Ovary (tissue), 3 donors: Measurements from ENCODE around the gene RSU1.

Source experiments
- CTCF ChIP-seq, 3 donors: fragments of 450-650 bp in 2 of 3; fragments of 200-600 bp in 1 of 3; IDR thresholded peaks; one replicate each; pipeline versions ENCODE4 v1.5.1 to v1.8.0; 2016 to 2022; ENCODE audit warnings: antibody characterized with exemption in 3 of 3, mild to moderate bottlenecking in 1 of 3
- EP300 ChIP-seq: sonication (generic); formaldehyde crosslinking; IDR thresholded peaks from one replicate; pipeline ENCODE4 v1.6.1; 2017; ENCODE audit warnings: antibody characterized with exemption
- POLR2A ChIP-seq: fragments of 450-650 bp; IDR thresholded peaks from one replicate; pipeline ENCODE4 v1.6.1; 2017; ENCODE audit warnings: antibody characterized with exemption, mild to moderate bottlenecking, moderate library complexity
- donor health status: DM: no; HTN: no; CAD: no.

- TF ChIP-seq CTCF (IDR thresholded peaks at IDR 0.05) (no peak), POLR2A (no peak), EP300 (no peak)
These were observed 36.8 kb downstream of the RSU1 start for GRCh38 chr10:16780338-16780880.
